Neural cell (in vitro differentiated cells): ENCODE data around the gene CTRB1. TPM values are rescaled to one million over a fixed set of nuclear protein-coding genes. Genes with fewer than 3 reads are reported as not detected.

Experiments used
- H2AFZ ChIP-seq: fragments of 200-600, 300-800 bp; sonication (generic), shearing (Covaris generic); 2 replicates; pipeline ENCODE4 v1.6.0; 2014; ENCODE audit warnings: low read depth, mild to moderate bottlenecking, antibody characterized with exemption, low read length, moderate library complexity
- H3F3A ChIP-seq: fragments of 200-600 bp; shearing (Covaris generic); 2 replicates; pipeline ENCODE4 v1.6.1; 2016; ENCODE audit warnings: mild to moderate bottlenecking, moderate library complexity, mixed read lengths, antibody characterized with exemption, low read length; ENCODE audit not compliant: insufficient read depth, poor library complexity, severe bottlenecking
- H3K27ac ChIP-seq: fragments of 200-600, 300-800 bp; sonication (generic), shearing (Covaris generic); 2 replicates; pipeline ENCODE4 v1.5.1; 2014; ENCODE audit warnings: mild to moderate bottlenecking, low read length, moderate library complexity
- H3K27me3 ChIP-seq: fragments of 300-800, 200-600 bp; sonication (generic), shearing (Covaris generic); 2 replicates; pipeline ENCODE4 v1.6.0; 2014; ENCODE audit warnings: mild to moderate bottlenecking, low read depth, low read length, moderate library complexity; ENCODE audit not compliant: insufficient read depth
- H3K36me3 ChIP-seq: fragments of 300-800, 200-600 bp; sonication (generic), shearing (Covaris generic); 2 replicates; pipeline ENCODE4 v1.5.1; 2014; ENCODE audit warnings: mild to moderate bottlenecking, antibody characterized with exemption, low read length, moderate library complexity; ENCODE audit not compliant: insufficient read depth
- H3K4me2 ChIP-seq: fragments of 300-800, 200-600 bp; sonication (generic), shearing (Covaris generic); 2 replicates; pipeline ENCODE4 v1.6.0; 2014; ENCODE audit warnings: mild to moderate bottlenecking, low read length
- H3K4me3 ChIP-seq: fragments of 300-800, 200-600 bp; sonication (generic), shearing (Covaris generic); 2 replicates; pipeline ENCODE4 v1.5.1; 2014; ENCODE audit warnings: mild to moderate bottlenecking, low read length, moderate library complexity
- H3K79me2 ChIP-seq: fragments of 200-600 bp; shearing (Covaris generic); replicated peaks from 2 replicates; pipeline ENCODE4 v1.6.0; 2014; ENCODE audit warnings: mild to moderate bottlenecking, low read length, moderate library complexity; ENCODE audit not compliant: insufficient read depth
- H3K9ac ChIP-seq: fragments of 300-800, 200-600 bp; sonication (generic), shearing (Covaris generic); 2 replicates; pipeline ENCODE4 v1.6.1; 2016; ENCODE audit warnings: mild to moderate bottlenecking, low read length, mixed read lengths
- H3K9me2 ChIP-seq: fragments of 200-600 bp; shearing (Covaris generic); 2 replicates; pipeline ENCODE4 v1.6.1; 2016; ENCODE audit warnings: mild to moderate bottlenecking, low read length, mixed read lengths; ENCODE audit not compliant: insufficient read depth
- H3K9me3 ChIP-seq: fragments of 200-600, 300-800 bp; sonication (generic), shearing (Covaris generic); 2 replicates; pipeline ENCODE4 v1.6.1; 2016; ENCODE audit warnings: mild to moderate bottlenecking, mixed run types, low read length, moderate library complexity, mixed read lengths
- H4K20me1 ChIP-seq: fragments of 200-600 bp; shearing (Covaris generic); 2 replicates; pipeline ENCODE4 v1.6.1; 2016; ENCODE audit warnings: mild to moderate bottlenecking, mixed run types; ENCODE audit not compliant: insufficient read depth
- CTCF ChIP-seq: fragments of 450-650 bp; IDR thresholded peaks from 2 replicates; pipeline ENCODE4 v1.5.1; 2014; ENCODE audit warnings: antibody characterized with exemption, mild to moderate bottlenecking, moderate library complexity; ENCODE audit not compliant: poor library complexity, severe bottlenecking
- EP300 ChIP-seq: fragments of 450-650 bp; conservative IDR thresholded peaks from 2 replicates; pipeline ENCODE4 v1.6.1; 2014; ENCODE audit warnings: antibody characterized with exemption, mild to moderate bottlenecking, moderate library complexity; ENCODE audit not compliant: poor library complexity, severe bottlenecking
- EZH2 ChIP-seq: fragments of 200-600, 300-800 bp; shearing (Covaris generic), sonication (generic); IDR thresholded peaks from 2 replicates; pipeline ENCODE4 v1.6.1; 2014; ENCODE audit warnings: antibody characterized with exemption, low read length, borderline replicate concordance, mild to moderate bottlenecking; ENCODE audit not compliant: insufficient read depth, poor library complexity, severe bottlenecking
- MXI1 ChIP-seq: fragments of 450-650 bp; conservative IDR thresholded peaks from 2 replicates; pipeline ENCODE4 v1.6.1; 2014; ENCODE audit warnings: antibody characterized with exemption, mild to moderate bottlenecking; ENCODE audit not compliant: poor library complexity, severe bottlenecking
- POLR2AphosphoS5 ChIP-seq: IDR thresholded peaks from 2 replicates; pipeline ENCODE4 v1.6.1; 2012
- RAD21 ChIP-seq: fragments of 450-650 bp; conservative IDR thresholded peaks from 2 replicates; pipeline ENCODE4 v1.6.1; 2014; ENCODE audit warnings: antibody characterized with exemption, mild to moderate bottlenecking, moderate library complexity
- REST ChIP-seq: IDR thresholded peaks from 2 replicates; pipeline ENCODE4 v1.6.1; 2012; ENCODE audit warnings: borderline replicate concordance
- SMC3 ChIP-seq: fragments of 450-650 bp; conservative IDR thresholded peaks from 2 replicates; pipeline ENCODE4 v1.6.1; 2014; ENCODE audit warnings: antibody characterized with exemption, mild to moderate bottlenecking, moderate library complexity; ENCODE audit not compliant: poor library complexity
- TAF1 ChIP-seq: IDR thresholded peaks from 2 replicates; pipeline ENCODE4 v1.6.1; 2012; ENCODE audit warnings: low read depth
- polyA plus RNA-seq: library from polyadenylated mRNA; depleted of rRNA; stranded (reverse); fragments of >200 nt; gene quantifications from 2 replicates; pipeline ENCODE4 v1.2.3, GENCODE V29; 2014

Gene CTRB1
- polyA plus RNA-seq, 1 donor from 2014 or later, result not detected

- Histone ChIP-seq H3K9me2 (no peaks in the 10 kb centered on the region), H3K9me3 (no peaks in the 10 kb centered on the region), H3K36me3 (no peaks in the 10 kb centered on the region), H3K4me2 (no peak overlapping the region), H3K9ac (no peak overlapping the region), H3F3A (no peaks in the 10 kb centered on the region), H3K27ac (no peak overlapping the region), H3K79me2 (no peaks in the 10 kb centered on the region), H3K4me3 (no peak overlapping the region), H3K27me3 (no peaks in the 10 kb centered on the region), H2AFZ (no peak overlapping the region), H4K20me1 (no peaks in the 10 kb centered on the region)
- TF ChIP-seq EP300, result no peak
- no peak for TF ChIP-seq POLR2AphosphoS5
- no peak for TF ChIP-seq REST
- no peak for TF ChIP-seq CTCF
- TF ChIP-seq TAF1, result no peak
- TF ChIP-seq SMC3, result no peak
- TF ChIP-seq RAD21, result no peak
- TF ChIP-seq EZH2, result no peak
- no peak for TF ChIP-seq MXI1
Measured at GRCh38 chr16:75193265-75193650, 25.5 kb upstream of the CTRB1 start.

- Histone ChIP-seq H2AFZ (no peak overlapping the region), H3K9me2 (no peaks in the 10 kb centered on the region), H3K9ac (no peak overlapping the region), H3K4me2 (no peak overlapping the region), H4K20me1 (no peaks in the 10 kb centered on the region), H3K4me3 (no peak overlapping the region), H3F3A (no peaks in the 10 kb centered on the region), H3K36me3 (no peaks in the 10 kb centered on the region), H3K27ac (no peak overlapping the region), H3K27me3 (no peaks in the 10 kb centered on the region), H3K79me2 (no peaks in the 10 kb centered on the region), H3K9me3 (no peaks in the 10 kb centered on the region)
- no peak for TF ChIP-seq EP300
- no peak for TF ChIP-seq TAF1
- TF ChIP-seq REST, result no peak
- no peak for TF ChIP-seq SMC3
- TF ChIP-seq CTCF, result no peak
- TF ChIP-seq RAD21, result no peak
- no peak for TF ChIP-seq POLR2AphosphoS5
- TF ChIP-seq EZH2, result no peak
- no peak for TF ChIP-seq MXI1
Measured at GRCh38 chr16:75193730-75194444, 24.9 kb upstream of the CTRB1 start.
